GM10248 (cell line): Measurements from ENCODE around the gene IPO11.

Experiments
- CTCF ChIA-PET: fragments of 300-600 bp; sonication (Branson Sonifier 250); formaldehyde crosslinking; extraction: SDS; loops from one replicate; lab custom pipeline; 2021; ENCODE audit warnings: antibody characterized with exemption; lab: Yijun Ruan, JAX
- POLR2A ChIA-PET: fragments of 350-650 bp; sonication (Branson Sonifier 250); formaldehyde crosslinking; extraction: SDS; loops from one replicate; lab custom pipeline; 2020; ENCODE audit warnings: antibody characterized with exemption; lab: Yijun Ruan, JAX
- DNase-seq: peaks from one replicate; pipeline ENCODE4 v3.0.0; 2012; ENCODE audit errors: extremely low spot score
- TF ChIP-seq, protein P1 (sequence below): IDR thresholded peaks from 2 replicates; pipeline ENCODE4 v1.5.1; 2012; ENCODE audit warnings: mild to moderate bottlenecking, low read depth; ENCODE audit errors: extremely low read depth, missing control alignments, control extremely low read depth

IPO11 gene

DNA sequence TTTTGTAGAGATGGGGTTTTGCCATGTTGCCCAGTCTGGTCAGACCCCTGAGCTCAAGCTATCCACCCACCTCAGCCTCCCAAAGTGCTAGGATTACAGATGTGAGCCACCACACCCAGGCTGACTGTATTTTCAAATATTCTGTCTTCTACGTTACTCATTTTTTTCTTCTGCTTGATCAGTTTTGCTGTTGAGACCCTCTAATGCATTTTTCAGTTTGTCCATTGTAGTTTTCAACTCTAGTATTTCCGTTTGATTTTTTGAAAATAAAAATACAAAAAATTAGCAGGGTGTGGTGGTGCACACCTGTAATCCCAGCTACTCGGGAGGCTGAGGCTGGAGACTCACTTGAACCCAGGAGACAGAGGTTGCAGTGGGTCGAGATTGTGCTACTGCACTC is 155.6 kb downstream of the IPO11 start:
- POLR2A ChIA-PET = no interaction called here
- no peak for DNase-seq
- TF ChIP-seq, protein P1, sequence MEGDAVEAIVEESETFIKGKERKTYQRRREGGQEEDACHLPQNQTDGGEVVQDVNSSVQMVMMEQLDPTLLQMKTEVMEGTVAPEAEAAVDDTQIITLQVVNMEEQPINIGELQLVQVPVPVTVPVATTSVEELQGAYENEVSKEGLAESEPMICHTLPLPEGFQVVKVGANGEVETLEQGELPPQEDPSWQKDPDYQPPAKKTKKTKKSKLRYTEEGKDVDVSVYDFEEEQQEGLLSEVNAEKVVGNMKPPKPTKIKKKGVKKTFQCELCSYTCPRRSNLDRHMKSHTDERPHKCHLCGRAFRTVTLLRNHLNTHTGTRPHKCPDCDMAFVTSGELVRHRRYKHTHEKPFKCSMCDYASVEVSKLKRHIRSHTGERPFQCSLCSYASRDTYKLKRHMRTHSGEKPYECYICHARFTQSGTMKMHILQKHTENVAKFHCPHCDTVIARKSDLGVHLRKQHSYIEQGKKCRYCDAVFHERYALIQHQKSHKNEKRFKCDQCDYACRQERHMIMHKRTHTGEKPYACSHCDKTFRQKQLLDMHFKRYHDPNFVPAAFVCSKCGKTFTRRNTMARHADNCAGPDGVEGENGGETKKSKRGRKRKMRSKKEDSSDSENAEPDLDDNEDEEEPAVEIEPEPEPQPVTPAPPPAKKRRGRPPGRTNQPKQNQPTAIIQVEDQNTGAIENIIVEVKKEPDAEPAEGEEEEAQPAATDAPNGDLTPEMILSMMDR = no peak
- CTCF ChIA-PET = interaction anchor here (1.5 kb wide), 1 partner anchor 10 kb away, joined by 4 read pairs; no protein-coding TSS in a partner anchor

DNA sequence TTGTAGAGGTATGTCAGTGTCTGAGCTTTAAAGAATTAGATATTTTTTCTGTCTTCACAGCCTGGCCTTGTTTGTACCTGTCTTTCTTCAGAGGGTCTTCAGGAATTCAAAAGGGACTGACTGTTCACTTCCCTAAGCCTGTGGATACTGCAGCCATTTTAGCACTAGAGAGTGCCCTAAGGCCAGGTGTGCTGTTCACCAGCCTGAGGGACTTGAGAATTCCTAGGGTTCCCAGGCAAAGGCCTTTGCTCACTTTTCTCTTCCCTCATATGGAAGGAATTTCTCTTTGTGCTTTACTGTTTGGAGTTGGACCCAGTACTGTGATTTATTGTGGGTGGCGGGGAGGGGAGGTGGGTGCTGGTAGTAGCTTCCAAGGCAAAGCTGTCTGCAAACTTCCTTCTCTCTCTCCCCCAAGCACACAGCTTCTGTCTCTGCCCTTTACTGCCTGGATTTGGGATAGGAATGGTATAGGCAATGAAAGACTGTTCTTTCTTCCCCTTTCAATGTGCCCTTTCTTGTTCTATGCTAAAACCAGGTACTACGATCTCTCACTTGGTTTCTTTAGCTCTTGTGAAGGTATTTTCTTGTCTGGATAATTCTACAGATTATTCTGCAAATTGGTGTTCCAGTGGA is 156.4 kb downstream of the IPO11 start:
- DNase-seq = no peak
- TF ChIP-seq, protein P1 = no peak
- CTCF ChIA-PET = interaction anchor here (0.9 to 1.5 kb wide), 2 partner anchors 11 to 16 kb away, joined by 3 to 4 read pairs; no protein-coding TSS in a partner anchor

DNA sequence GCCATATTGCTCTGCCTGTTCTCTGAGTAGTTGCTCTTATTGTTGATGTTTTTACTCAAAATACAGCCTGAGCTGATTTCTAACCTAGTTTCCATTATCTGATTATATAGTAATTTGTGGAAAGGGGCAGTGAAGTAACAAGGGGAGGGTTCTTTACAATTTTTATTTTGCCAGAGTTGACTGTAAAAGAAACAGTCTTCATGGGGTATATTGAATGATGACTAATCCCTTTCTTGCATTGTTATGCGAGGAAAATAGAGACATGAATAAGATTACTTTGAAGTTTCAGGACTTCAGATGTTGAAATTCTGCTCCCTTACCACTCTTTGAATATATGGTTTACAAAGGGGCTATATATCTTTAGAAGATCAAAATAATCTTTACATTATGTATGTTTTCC is 156.9 kb downstream of the IPO11 start:
- ChIA-PET CTCF (interaction anchor here (0.9 to 1.5 kb wide), 4 partner anchors 9 to 15 kb away, joined by 3 to 4 read pairs (median 4); no protein-coding TSS in a partner anchor), POLR2A (no interaction called here)
- TF ChIP-seq, protein P1 = no peak
- DNase-seq = no peak

More for the DNA sequence above, 156.4 kb downstream of the IPO11 start:
- POLR2A ChIA-PET = no interaction called here

DNA sequence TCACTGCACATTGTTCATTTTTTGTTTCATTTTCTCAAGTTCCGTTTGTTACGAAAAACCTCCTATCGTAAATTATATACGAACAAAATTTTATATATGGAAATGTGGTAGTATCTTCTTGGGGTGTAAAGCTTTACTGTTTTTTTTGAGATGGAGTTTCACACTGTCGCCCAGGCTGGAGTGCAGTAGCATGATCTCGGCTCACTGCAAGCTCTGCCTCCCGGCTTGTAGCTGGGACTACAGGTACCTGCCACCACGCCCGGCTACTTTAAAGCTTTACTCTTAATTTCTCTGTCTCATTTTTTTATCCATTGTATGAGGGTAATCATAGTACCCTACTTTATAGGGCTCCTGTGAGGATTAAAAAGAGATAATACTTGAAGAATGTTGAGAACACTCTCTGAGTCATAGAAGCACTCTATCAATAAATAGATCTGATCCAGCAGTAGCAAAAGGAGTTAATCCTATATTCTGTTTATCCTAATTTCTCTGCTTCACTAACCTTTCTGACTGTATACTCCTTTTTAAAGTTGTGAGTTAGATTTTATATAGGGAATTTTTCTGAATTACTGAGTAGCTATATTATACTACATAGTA is 160.5 kb downstream of the IPO11 start:
- DNase-seq = no peak
- ChIA-PET CTCF (interaction anchor here (1.4 to 2.7 kb wide), 3 partner anchors 9 to 59 kb away, joined by 3 to 18 read pairs (median 3); no protein-coding TSS in a partner anchor), POLR2A (no interaction called here)
- TF ChIP-seq, protein P1 = no peak

DNA sequence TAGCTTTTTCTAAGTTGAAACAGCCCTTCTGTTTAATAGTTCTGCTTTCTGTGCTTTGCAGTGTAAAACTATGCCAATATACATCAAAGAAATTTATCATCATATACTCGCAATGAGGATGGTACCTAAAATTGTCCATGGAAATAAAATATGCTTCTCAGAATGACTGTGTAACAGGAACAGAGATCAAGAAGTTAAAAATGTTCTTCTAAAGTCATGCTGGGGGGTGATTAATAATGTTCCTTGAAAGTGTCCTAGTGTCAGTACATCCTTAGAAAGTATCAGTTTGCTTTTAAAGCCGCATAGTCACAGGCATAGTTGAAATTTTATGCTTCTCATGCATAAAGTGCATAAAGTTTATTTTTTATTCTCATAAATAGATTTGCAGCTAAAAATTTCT is 162.0 kb downstream of the IPO11 start:
- POLR2A ChIA-PET = no interaction called here
- CTCF ChIA-PET = interaction anchor here (1.1 to 2.7 kb wide), 3 partner anchors 8 to 36 kb away, joined by 3 to 18 read pairs (median 3); no protein-coding TSS in a partner anchor
- TF ChIP-seq, protein P1 = no peak
- DNase-seq = peak; percentile 14

DNA sequence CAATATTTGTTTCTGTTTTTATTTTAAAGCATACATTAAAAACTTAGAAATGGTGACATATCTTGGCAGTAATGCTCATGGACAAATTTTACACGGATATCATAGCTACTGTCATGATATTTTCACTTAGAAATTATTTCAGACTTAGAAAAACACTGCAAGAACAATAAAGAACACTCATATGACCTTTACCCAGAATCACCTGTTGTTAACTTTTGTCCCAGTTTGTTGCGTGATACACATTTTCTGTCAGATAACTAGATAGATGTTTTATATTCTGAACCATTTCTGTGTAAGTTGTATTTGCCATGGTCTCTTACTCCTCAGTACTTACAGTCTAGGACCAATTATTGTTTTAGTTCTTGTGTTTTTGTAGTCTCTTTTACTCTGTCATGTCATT is 162.5 kb downstream of the IPO11 start:
- CTCF ChIA-PET = interaction anchor here (1.4 kb wide), 1 partner anchor 30 kb away, joined by 3 read pairs; no protein-coding TSS in a partner anchor
- POLR2A ChIA-PET = no interaction called here
- TF ChIP-seq, protein P1 = no peak
- DNase-seq = no peak
